HepG2 (cell line): ENCODE results near the gene SLC6A16. TPM values are rescaled to one million over a fixed set of nuclear protein-coding genes. Genes with fewer than 3 reads are reported as not detected.

ENCODE experiments used
- ATAC-seq: fragments of 200-7000 bp; cut with Tn5 transposase; 3 replicates; pipeline ENCODE4 v1.9.1; 2020; ENCODE audit warnings: mild to moderate bottlenecking, moderate library complexity
- BruUV-seq: library from RNA; stranded (reverse); fragments of 400-500 nt; replicated peaks from 2 replicates; lab custom pipeline; 2021; lab: Mats Ljungman, UMichigan
- CTCF ChIA-PET: fragments of 300-600 bp; formaldehyde crosslinking; extraction: SDS; loops from one replicate; lab custom pipeline; 2021; ENCODE audit warnings: low total read pairs, inconsistent platforms, low intra/inter-chr PET ratio; lab: Yijun Ruan, JAX
- POLR2A ChIA-PET: fragments of 350-600 bp; sonication (Branson Sonifier 250); formaldehyde crosslinking; loops from one replicate; lab custom pipeline; 2020; ENCODE audit warnings: antibody characterized with exemption, inconsistent platforms; lab: Yijun Ruan, JAX
- DNase-seq: peaks from one replicate; pipeline ENCODE4 v3.0.0-alpha.2; 2015; ENCODE audit warnings: low spot score
- FAIRE-seq: peaks from 3 replicates; lab custom pipeline; 2011; peaks lifted over from hg19 to GRCh38; lab: Jason Lieb, UNC
- H2AFZ ChIP-seq: one replicate; pipeline ENCODE4 v1.6.1; 2011; ENCODE audit warnings: low read length, inconsistent platforms
- H3K27ac ChIP-seq: fragments of 300-600 bp; 3 replicates; pipeline ENCODE4 v1.8.0; 2011; ENCODE audit warnings: mixed run types, mild to moderate bottlenecking, mixed read lengths, low read length, inconsistent platforms; ENCODE audit not compliant: insufficient read depth; ENCODE audit errors: extremely low read length
- H3K27me3 ChIP-seq, 2 experiments: fragments of 200-600 bp in 1 of 2; 2 replicates in 1 of 2; 3 replicates in 1 of 2; pipeline versions ENCODE4 v1.6.0 to v1.8.0; 2011; ENCODE audit warnings: low read length in 2 of 2, mild to moderate bottlenecking in 2 of 2, moderate library complexity in 2 of 2, inconsistent platforms in 1 of 2; ENCODE audit not compliant: insufficient read depth in 2 of 2, control insufficient read depth in 1 of 2
- H3K36me3 ChIP-seq, 2 experiments: fragments of 200-600 bp in 1 of 2; replicated peaks in 1 of 2; 2 replicates in 1 of 2; 3 replicates in 1 of 2; pipeline versions ENCODE4 v1.5.1 to v1.8.0; 2011; ENCODE audit warnings: low read length in 2 of 2, inconsistent platforms in 1 of 2; ENCODE audit not compliant: insufficient read depth in 2 of 2, control insufficient read depth in 1 of 2
- H3K4me1 ChIP-seq: 2 replicates; pipeline ENCODE4 v1.5.1; 2012; ENCODE audit warnings: low read length, inconsistent platforms; ENCODE audit not compliant: insufficient read depth
- H3K4me2 ChIP-seq: 2 replicates; pipeline ENCODE4 v1.6.0; 2011; ENCODE audit warnings: low read depth, low read length, inconsistent platforms
- H3K4me3 ChIP-seq, 3 experiments: fragments of 200-600 bp in 1 of 3; sonication (generic), shearing (Covaris generic) in 1 of 3; replicated peaks in 1 of 3; 2 replicates each; pipeline ENCODE4 v1.5.1; 2011 to 2016; ENCODE audit warnings: low read length in 3 of 3, inconsistent platforms in 2 of 3, low read depth in 2 of 3, mild to moderate bottlenecking in 2 of 3, control low read depth in 1 of 3, mixed read lengths in 1 of 3; ENCODE audit not compliant: insufficient read depth in 1 of 3
- H3K79me2 ChIP-seq: one replicate; pipeline ENCODE4 v1.6.1; 2011; ENCODE audit warnings: low read length, inconsistent platforms; ENCODE audit not compliant: insufficient read depth
- H3K9ac ChIP-seq: 2 replicates; pipeline ENCODE4 v1.6.0; 2011; ENCODE audit warnings: mild to moderate bottlenecking, low read depth, low read length, inconsistent platforms; ENCODE audit not compliant: insufficient read depth
- H3K9me3 ChIP-seq: 2 replicates; pipeline ENCODE4 v1.5.1; 2012; ENCODE audit warnings: mild to moderate bottlenecking, low read length
- H4K20me1 ChIP-seq: 2 replicates; pipeline ENCODE4 v1.6.0; 2011; ENCODE audit warnings: inconsistent platforms, mild to moderate bottlenecking, low read length, moderate library complexity; ENCODE audit not compliant: insufficient read depth
- GLI4 ChIP-seq: sonication (generic); formaldehyde crosslinking; IDR thresholded peaks from 2 replicates; pipeline ENCODE4 v1.5.1; 2020; ENCODE audit warnings: missing genetic modification reagents, mild to moderate bottlenecking, moderate library complexity, borderline replicate concordance
- HNRNPL ChIP-seq: fragments of 200-400 bp; formaldehyde crosslinking; IDR thresholded peaks from 2 replicates; pipeline ENCODE4 v1.6.1; 2017; ENCODE audit warnings: mild to moderate bottlenecking, low read depth, low read length
- MAFK ChIP-seq, 2 experiments: IDR thresholded peaks in 1 of 2; conservative IDR thresholded peaks in 1 of 2; 2 replicates each; pipeline ENCODE4 v1.6.1; 2011; ENCODE audit warnings: improper control_type of control experiment in 2 of 2, low read length in 2 of 2
- NFE2L1 ChIP-seq: sonication (generic); formaldehyde crosslinking; IDR thresholded peaks from 2 replicates; pipeline ENCODE4 v1.4.0; 2020; ENCODE audit warnings: missing genetic modification reagents, mild to moderate bottlenecking, borderline replicate concordance
- RAD51 ChIP-seq: fragments of 450-650 bp; IDR thresholded peaks from 2 replicates; pipeline ENCODE4 v1.6.1; 2016; ENCODE audit warnings: borderline replicate concordance
- SCMH1 ChIP-seq: sonication (generic); formaldehyde crosslinking; IDR thresholded peaks from 2 replicates; pipeline ENCODE4 v1.9.0; 2021; ENCODE audit warnings: missing genetic modification reagents, mild to moderate bottlenecking, borderline replicate concordance
- TP53 ChIP-seq: sonication (generic); formaldehyde crosslinking; conservative IDR thresholded peaks from 2 replicates; pipeline ENCODE4 v1.4.0; 2020; ENCODE audit warnings: missing genetic modification reagents
- TSC22D2 ChIP-seq: sonication (generic); formaldehyde crosslinking; IDR thresholded peaks from 2 replicates; pipeline ENCODE4 v1.5.1; 2020; ENCODE audit warnings: missing genetic modification reagents, mild to moderate bottlenecking, borderline replicate concordance
- ZFP82 ChIP-seq: sonication (generic); formaldehyde crosslinking; IDR thresholded peaks from 2 replicates; pipeline ENCODE4 v1.5.1; 2020; ENCODE audit warnings: mild to moderate bottlenecking, missing genetic modification reagents, borderline replicate concordance
- ZNF430 ChIP-seq: sonication (generic); formaldehyde crosslinking; IDR thresholded peaks from 2 replicates; pipeline ENCODE4 v1.9.0; 2021; ENCODE audit warnings: mild to moderate bottlenecking, missing genetic modification reagents
- ZNF670 ChIP-seq: sonication (generic); formaldehyde crosslinking; IDR thresholded peaks from 2 replicates; pipeline ENCODE4 v1.8.0; 2022; ENCODE audit warnings: mild to moderate bottlenecking, missing genetic modification reagents, borderline replicate concordance
- ZSCAN20 ChIP-seq: sonication (generic); formaldehyde crosslinking; IDR thresholded peaks from 2 replicates; pipeline ENCODE4 v1.4.0; 2020; ENCODE audit warnings: missing genetic modification reagents, mild to moderate bottlenecking, borderline replicate concordance
- WGBS: methylation state at CpG from one replicate; pipeline ENCODE4 v1.1.6; 2017; ENCODE audit warnings: low lambda C conversion rate; 5-methylcytosine and 5-hydroxymethylcytosine counted together
- in situ Hi-C: cut with HindIII; loops from 2 replicates; pipeline ENCODE4 v1.10.0; 2017; ENCODE audit warnings: low pct_unique_long_range_greater_than_20kb; ENCODE audit not compliant: extremely low pct_ligation_motif_present
- intact Hi-C: fragments of 100-400 bp; cut with micrococcal nuclease; formaldehyde crosslinking; loops from one replicate; pipeline ENCODE4 v1.10.0; 2022; ENCODE audit not compliant: unreplicated experiment
- polyA plus RNA-seq, 8 experiments: library from polyadenylated mRNA; depleted of rRNA in 3 of 8; stranded (reverse) in 7 of 8; unstranded in 1 of 8; fragments of >200 nt; fragmentation: Illumina TruSeq in 4 of 8; extraction: Trizol in 4 of 8; gene quantifications; 2 replicates each; pipeline versions ENCODE4 v1.2.1 to v1.2.3, GENCODE V29; 2011 to 2016; ENCODE audit warnings: low read depth in 4 of 8, missing spikeins in 1 of 8, mixed read lengths in 1 of 8; ENCODE audit not compliant: insufficient read depth in 1 of 8
- total RNA-seq, 5 experiments: library from RNA; depleted of rRNA; stranded (reverse); fragments of >200 nt; fragmentation: Illumina TruSeq; extraction: Trizol; gene quantifications; 2 replicates each; pipeline ENCODE4 v1.2.3, GENCODE V29; 2016; ENCODE audit warnings: low read depth in 1 of 5

SLC6A16 gene
- total and polyA plus RNA-seq, 2 of the 13 experiments (the other 11 are each of a cell fraction or from before 2014, with no cell fraction given) = 0.07 to 0.18 TPM

DNA sequence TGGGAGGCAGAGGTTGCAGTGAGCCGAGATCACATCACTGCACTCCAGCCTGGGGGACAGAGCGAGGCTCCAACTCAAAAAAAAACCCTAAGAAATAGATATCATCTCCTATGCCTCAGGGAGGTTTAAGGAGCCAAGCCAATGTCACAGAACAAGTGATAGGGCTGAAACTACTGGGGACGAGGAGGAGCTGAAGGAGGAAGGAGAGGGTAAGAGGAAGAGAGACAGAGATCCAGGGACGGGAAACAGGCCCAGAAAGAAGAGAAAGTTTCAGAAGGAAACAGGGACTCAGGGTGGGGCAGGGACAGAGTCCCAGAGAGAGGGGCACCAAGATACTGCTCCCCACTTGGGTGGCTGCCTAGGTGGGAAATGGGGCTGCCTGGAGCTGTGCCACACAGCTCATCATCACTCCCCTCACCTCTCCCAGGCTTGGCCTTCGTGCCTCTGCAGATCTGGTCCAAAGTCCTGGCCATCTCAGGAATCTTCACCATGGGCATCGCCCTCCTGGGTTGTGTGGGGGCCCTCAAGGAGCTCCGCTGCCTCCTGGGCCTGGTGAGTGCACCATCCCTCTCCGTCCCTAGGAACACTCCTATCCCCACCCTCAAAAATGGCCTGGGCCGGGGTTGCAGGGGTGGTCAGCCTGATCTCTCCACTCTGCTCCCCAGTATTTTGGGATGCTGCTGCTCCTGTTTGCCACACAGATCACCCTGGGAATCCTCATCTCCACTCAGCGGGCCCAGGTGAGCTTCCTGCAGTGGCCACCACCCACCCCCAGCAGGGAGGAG is 11.7 kb upstream of the SLC6A16 start:
- Histone ChIP-seq H2AFZ (no peak overlapping the region), H3K9ac (no peak overlapping the region), H3K4me1 (peaks cover 31% of the 10 kb centered on the region), H3K79me2 (no peaks in the 10 kb centered on the region), H3K9me3 (no peaks in the 10 kb centered on the region), H3K36me3 (no peaks in the 10 kb centered on the region), H3K27ac (no peak overlapping the region), H4K20me1 (no peaks in the 10 kb centered on the region), H3K4me3 (no peak overlapping the region), H3K27me3 (no peaks in the 10 kb centered on the region), H3K4me2 (no peak overlapping the region)
- POLR2A ChIA-PET = no interaction called here
- in situ Hi-C loops (no loop called here), intact Hi-C loops (no loop called here)
- no peak for FAIRE-seq
- no peak for TF ChIP-seq NFE2L1 (CRISPR knock-in tag)
- no peak for TF ChIP-seq SCMH1
- no peak for TF ChIP-seq ZSCAN20
- TF ChIP-seq RAD51 = no peak
- no TSS peak for BruUV-seq
- no peak for ATAC-seq
- no peak for DNase-seq
- CTCF ChIA-PET = no interaction called here
- WGBS = 75% methylated on average over 6 of the region's 10 CpGs

DNA sequence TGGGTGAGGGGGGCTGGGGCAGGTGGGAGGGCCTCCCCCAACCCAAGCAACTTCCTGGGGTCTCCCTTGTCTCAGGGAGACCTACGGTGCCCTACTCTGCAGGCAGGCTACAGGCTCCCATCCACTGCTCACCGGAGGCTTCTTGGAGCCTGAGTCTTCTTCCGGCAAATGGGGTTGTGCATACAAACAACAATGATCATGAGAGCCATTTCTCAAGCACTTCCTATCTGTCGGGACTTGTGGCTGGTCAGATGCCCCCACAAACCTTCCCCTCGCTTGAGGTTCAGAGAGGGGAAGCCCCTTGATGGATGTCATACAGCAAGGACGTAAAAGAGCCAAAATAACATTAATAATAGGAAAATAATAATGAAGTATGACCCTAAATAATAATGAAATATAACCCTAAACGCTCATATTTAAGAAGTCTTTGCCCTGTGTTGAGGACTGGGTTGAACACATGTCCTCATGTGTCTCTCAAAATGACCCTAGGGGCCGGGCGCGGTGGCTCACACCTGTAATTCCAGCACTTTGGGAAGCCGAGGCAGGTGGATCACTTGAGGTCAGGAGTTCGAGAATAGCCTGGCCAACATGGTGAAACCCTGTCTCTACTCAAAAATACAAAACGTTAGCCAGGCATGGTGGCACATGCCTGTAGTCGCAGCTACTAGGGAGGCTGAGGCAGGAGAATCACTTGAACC is 10.9 kb upstream of the SLC6A16 start:
- no peak for DNase-seq
- in situ Hi-C loops (no loop called here), intact Hi-C loops (no loop called here)
- no peak for TF ChIP-seq TP53 (CRISPR knock-in tag)
- no peak for TF ChIP-seq GLI4 (CRISPR knock-in tag)
- TF ChIP-seq ZNF430 (CRISPR knock-in tag) = no peak
- TF ChIP-seq ZFP82 (CRISPR knock-in tag) = no peak
- TF ChIP-seq MAFK (conservative IDR thresholded peaks at IDR 0.05 in 1 of 2, IDR thresholded peaks at IDR 0.05 in 1 of 2; ENCODE audit: low read length in 2 of 2) = no peak
- TF ChIP-seq HNRNPL = no peak
- TF ChIP-seq TSC22D2 (CRISPR knock-in tag) = no peak
- no peak for TF ChIP-seq ZNF670 (CRISPR knock-in tag)
- FAIRE-seq = no peak
- Histone ChIP-seq H3K9ac (no peak overlapping the region), H3K4me3 (no peak overlapping the region), H3K4me1 (peaks cover 36% of the 10 kb centered on the region), H3K79me2 (no peaks in the 10 kb centered on the region), H3K27me3 (no peaks in the 10 kb centered on the region), H3K4me2 (no peak overlapping the region), H2AFZ (no peak overlapping the region), H3K9me3 (no peaks in the 10 kb centered on the region), H4K20me1 (no peaks in the 10 kb centered on the region), H3K27ac (no peak overlapping the region), H3K36me3 (no peaks in the 10 kb centered on the region)
- BruUV-seq = no TSS peak
- CTCF ChIA-PET = no interaction called here
- POLR2A ChIA-PET = no interaction called here
- ATAC-seq = no peak
- 65% methylated on average over 14 of the region's 14 CpGs for WGBS
